ENCODE data around the gene FAM174B. TPM values are rescaled to one million over a fixed set of nuclear protein-coding genes. Genes with fewer than 3 reads are reported as not detected.

Gene FAM174B
- total RNA-seq, 3 donors from 2014 or later (not counting 1 experiment from before 2014, with no cell fraction given), result 0.68 to 2.6 (median 0.88) TPM

DNA sequence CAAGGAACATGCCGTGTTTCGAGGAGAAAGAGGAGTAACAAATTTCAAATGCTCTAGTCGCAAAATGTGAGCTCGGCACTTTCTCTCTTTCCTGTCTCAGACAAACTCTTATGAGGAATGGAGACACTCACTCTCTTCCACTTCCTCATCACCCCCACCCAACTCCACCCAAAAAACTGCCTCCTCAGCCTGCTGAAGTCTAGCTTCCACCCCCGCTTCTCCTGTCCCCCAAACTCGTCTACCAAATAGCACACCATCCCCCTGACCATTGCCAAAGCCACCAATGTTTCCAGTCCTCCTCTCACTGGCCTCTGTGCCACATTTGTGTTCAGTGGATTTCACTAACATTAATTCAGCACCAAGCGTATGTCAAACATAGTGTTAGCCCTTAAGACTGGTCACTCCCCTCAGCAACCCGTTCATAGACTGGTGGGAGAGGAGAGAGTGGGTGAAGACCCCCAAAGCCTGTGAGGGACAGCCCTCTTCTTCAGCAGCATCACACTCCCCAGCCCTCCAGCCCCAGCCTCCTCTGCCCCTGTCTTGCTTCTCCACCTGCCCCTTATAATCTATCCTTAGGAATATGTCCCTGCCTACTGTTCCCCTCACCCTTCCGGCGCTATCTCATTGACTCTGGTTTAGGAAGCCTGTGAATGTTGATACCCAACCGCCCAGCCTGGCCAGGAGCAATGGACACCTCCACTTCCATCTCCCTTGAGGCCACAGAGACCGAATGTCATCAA, 77.3 kb downstream of the FAM174B start:
- ATAC-seq (no peak), DNase-seq (no peak)
- Histone ChIP-seq H3K27me3 (ENCODE audit: control insufficient read depth, insufficient read depth, low read length) (no peaks in the 10 kb centered on the region), H3K4me1 (ENCODE audit: control insufficient read depth, insufficient read depth, low read length) (no peaks in the 10 kb centered on the region), H3K36me3 (ENCODE audit: control insufficient read depth, insufficient read depth, low read length) (no peaks in the 10 kb centered on the region), H3K4me3 (ENCODE audit: low read length) (no peak overlapping the region), H3K9me3 (ENCODE audit: control insufficient read depth, insufficient read depth, low read length) (no peaks in the 10 kb centered on the region), H3K27ac (ENCODE audit: low read length) (no peak overlapping the region)
- H3K4me1 Mint-ChIP-seq, result no peaks in the 10 kb centered on the region
- peaks cover 0 to 10% of the 10 kb centered on the region in 2 donors for H3K27me3 Mint-ChIP-seq (ENCODE audit: low read depth in 2 of 2)
- intact Hi-C loops (cut with micrococcal nuclease), result no loop called here
- no peak overlapping the region for H3K27ac Mint-ChIP-seq
- H3K36me3 Mint-ChIP-seq, result no peaks in the 10 kb centered on the region
- H3K4me3 Mint-ChIP-seq, result no peak overlapping the region
- TF ChIP-seq, protein P1, sequence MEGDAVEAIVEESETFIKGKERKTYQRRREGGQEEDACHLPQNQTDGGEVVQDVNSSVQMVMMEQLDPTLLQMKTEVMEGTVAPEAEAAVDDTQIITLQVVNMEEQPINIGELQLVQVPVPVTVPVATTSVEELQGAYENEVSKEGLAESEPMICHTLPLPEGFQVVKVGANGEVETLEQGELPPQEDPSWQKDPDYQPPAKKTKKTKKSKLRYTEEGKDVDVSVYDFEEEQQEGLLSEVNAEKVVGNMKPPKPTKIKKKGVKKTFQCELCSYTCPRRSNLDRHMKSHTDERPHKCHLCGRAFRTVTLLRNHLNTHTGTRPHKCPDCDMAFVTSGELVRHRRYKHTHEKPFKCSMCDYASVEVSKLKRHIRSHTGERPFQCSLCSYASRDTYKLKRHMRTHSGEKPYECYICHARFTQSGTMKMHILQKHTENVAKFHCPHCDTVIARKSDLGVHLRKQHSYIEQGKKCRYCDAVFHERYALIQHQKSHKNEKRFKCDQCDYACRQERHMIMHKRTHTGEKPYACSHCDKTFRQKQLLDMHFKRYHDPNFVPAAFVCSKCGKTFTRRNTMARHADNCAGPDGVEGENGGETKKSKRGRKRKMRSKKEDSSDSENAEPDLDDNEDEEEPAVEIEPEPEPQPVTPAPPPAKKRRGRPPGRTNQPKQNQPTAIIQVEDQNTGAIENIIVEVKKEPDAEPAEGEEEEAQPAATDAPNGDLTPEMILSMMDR (IDR thresholded peaks at IDR 0.05), result no peak
- WGBS (ENCODE audit: insufficient coverage), result 86% methylated on average over 9 of the region's 12 CpGs
- H3K9me3 Mint-ChIP-seq, result no peaks in the 10 kb centered on the region

DNA sequence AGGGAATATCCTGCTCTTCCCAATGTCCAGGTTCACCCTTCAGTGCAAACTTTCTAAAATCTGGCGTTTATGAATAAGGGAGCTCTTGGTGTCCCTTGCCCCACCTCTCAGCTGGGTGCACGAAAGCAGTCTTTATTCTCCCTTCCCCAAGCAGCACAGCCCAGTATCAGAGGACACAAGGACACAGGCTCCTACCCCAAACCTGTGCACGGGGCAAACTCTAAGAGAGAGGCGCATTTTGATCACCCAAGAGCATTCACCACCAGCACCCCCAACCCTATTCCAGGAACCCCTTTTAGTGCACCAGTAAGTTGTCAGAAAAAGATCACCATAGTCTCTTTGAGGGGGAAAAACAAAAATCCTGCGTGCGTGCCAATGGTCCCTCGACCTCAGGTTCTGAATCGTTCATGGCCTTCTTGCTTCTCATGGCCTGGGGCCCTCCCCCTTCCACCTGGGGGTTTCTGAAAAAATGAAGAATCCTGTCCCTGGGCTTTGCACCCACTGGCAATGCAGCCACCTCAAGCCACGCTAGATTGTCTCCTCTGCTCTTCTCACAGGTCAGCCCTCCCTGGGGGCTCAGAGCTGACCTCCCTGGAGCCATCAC, 78.9 kb downstream of the FAM174B start:
- Mint-ChIP-seq H3K36me3 (no peaks in the 10 kb centered on the region), H3K27ac (no peak overlapping the region), H3K4me1 (no peaks in the 10 kb centered on the region), H3K27me3 (ENCODE audit: low read depth in 2 of 2) (peaks cover 0 to 10% of the 10 kb centered on the region in 2 donors), H3K9me3 (no peaks in the 10 kb centered on the region), H3K4me3 (no peak overlapping the region)
- intact Hi-C loops (cut with micrococcal nuclease), result no loop called here
- H3K36me3 ChIP-seq (ENCODE audit: control insufficient read depth, insufficient read depth, low read length), result no peaks in the 10 kb centered on the region
- H3K9me3 ChIP-seq (ENCODE audit: control insufficient read depth, insufficient read depth, low read length), result no peaks in the 10 kb centered on the region
- H3K27me3 ChIP-seq (ENCODE audit: control insufficient read depth, insufficient read depth, low read length), result no peaks in the 10 kb centered on the region
- 83% methylated on average over 9 of the region's 9 CpGs for WGBS (ENCODE audit: insufficient coverage)
- TF ChIP-seq, protein P1 (IDR thresholded peaks at IDR 0.05), result no peak
- H3K27ac ChIP-seq (ENCODE audit: low read length), result no peak overlapping the region
- H3K4me1 ChIP-seq (ENCODE audit: control insufficient read depth, insufficient read depth, low read length), result no peaks in the 10 kb centered on the region
- H3K4me3 ChIP-seq (ENCODE audit: low read length), result no peak overlapping the region
- DNase-seq (no peak), ATAC-seq (no peak)

DNA sequence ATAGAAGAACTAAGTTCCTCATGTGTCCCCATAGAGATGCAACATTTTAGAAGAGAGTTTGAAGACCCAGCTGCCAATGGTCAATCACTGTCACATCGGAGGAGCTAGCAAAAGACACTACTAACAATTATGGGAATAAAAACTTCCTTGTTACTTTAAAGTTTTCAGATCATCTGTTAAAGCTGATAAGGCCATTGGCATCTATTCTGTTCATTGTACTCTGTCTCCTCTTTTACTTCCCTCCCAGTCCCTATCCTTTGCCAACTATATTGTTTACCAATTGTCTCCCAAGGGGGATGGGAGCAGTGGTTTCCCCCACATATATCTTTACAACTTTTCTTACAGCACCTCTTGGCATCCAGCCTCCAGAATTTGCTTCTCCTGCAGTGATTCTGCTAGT, 81.0 kb downstream of the FAM174B start:
- 100% methylated on average over 1 of the region's 1 CpG for WGBS (ENCODE audit: insufficient coverage)
- H3K9me3 ChIP-seq (ENCODE audit: control insufficient read depth, insufficient read depth, low read length), result no peaks in the 10 kb centered on the region
- H3K27ac Mint-ChIP-seq, result no peak overlapping the region
- H3K4me1 ChIP-seq (ENCODE audit: control insufficient read depth, insufficient read depth, low read length), result no peaks in the 10 kb centered on the region
- H3K27me3 Mint-ChIP-seq (ENCODE audit: low read depth in 2 of 2), result peaks cover 0 to 16% of the 10 kb centered on the region in 2 donors
- H3K27me3 ChIP-seq (ENCODE audit: control insufficient read depth, insufficient read depth, low read length), result no peaks in the 10 kb centered on the region
- no peaks in the 10 kb centered on the region for H3K36me3 Mint-ChIP-seq
- no peaks in the 10 kb centered on the region for H3K36me3 ChIP-seq (ENCODE audit: control insufficient read depth, insufficient read depth, low read length)
- no peak overlapping the region for H3K4me3 ChIP-seq (ENCODE audit: low read length)
- intact Hi-C loops (cut with micrococcal nuclease), result no loop called here
- H3K9me3 Mint-ChIP-seq, result no peaks in the 10 kb centered on the region
- ATAC-seq, result no peak
- no peak for DNase-seq
- TF ChIP-seq, protein P1 (IDR thresholded peaks at IDR 0.05), result no peak
- no peak overlapping the region for H3K27ac ChIP-seq (ENCODE audit: low read length)
- H3K4me1 Mint-ChIP-seq, result no peaks in the 10 kb centered on the region
- H3K4me3 Mint-ChIP-seq, result no peak overlapping the region

Data from natural killer cell (primary cell).